ENCODE data around the gene MICAL3.

DNA sequence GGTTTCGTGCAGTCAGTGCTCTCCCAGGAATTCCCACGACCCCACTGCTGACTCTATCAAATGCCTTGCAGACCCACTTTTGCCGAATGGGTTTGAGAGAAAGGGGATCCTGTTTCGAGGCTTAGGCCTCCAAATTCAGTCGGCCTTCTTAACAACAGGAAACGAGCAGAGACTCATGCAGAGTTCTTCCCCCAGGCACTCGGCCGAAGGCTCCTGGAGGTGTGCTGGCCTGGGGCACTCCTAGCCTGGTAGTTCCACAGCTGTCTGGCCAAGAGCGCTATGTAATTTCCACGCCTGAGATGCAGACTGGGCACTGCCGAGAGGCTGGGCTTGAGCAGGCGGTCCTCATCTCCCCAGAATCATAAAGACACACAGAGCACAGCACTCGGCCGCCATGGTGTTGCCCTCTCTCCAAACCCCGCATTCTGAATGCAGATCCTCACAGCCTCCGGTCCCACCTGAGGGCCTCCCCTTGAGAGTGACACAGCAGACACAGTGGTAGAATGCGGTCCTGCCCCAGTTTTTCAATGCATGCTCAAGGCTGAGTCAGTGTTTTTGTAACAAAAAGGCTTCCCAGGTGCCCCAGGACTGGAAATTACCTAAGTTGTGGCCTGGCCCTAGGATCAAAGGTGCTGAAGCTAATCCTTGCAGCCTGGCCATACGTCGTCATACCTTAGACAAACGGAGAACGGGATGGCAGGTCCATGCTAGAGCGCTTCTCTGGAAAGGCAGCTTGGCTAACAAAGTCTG is 219.9 kb downstream of the MICAL3 start:
- TF ChIP-seq JUNB (CRISPR knock-in tag; conservative IDR thresholded peaks at IDR 0.05) (no peak), FIP1L1 (IDR thresholded peaks at IDR 0.05; ENCODE audit: low read depth, low read length, poor library complexity, severe bottlenecking) (no peak), ZNF263 (CRISPR knock-in tag; IDR thresholded peaks at IDR 0.05; ENCODE audit: borderline replicate concordance) (no peak), SRF (CRISPR knock-in tag; IDR thresholded peaks at IDR 0.05) (no peak), ZNF79 (CRISPR knock-in tag; IDR thresholded peaks at IDR 0.05; ENCODE audit: low read depth) (no peak)
- TF ChIP-seq, protein P1, sequence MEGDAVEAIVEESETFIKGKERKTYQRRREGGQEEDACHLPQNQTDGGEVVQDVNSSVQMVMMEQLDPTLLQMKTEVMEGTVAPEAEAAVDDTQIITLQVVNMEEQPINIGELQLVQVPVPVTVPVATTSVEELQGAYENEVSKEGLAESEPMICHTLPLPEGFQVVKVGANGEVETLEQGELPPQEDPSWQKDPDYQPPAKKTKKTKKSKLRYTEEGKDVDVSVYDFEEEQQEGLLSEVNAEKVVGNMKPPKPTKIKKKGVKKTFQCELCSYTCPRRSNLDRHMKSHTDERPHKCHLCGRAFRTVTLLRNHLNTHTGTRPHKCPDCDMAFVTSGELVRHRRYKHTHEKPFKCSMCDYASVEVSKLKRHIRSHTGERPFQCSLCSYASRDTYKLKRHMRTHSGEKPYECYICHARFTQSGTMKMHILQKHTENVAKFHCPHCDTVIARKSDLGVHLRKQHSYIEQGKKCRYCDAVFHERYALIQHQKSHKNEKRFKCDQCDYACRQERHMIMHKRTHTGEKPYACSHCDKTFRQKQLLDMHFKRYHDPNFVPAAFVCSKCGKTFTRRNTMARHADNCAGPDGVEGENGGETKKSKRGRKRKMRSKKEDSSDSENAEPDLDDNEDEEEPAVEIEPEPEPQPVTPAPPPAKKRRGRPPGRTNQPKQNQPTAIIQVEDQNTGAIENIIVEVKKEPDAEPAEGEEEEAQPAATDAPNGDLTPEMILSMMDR (IDR thresholded peaks at IDR 0.05 in 2 of 3, conservative IDR thresholded peaks at IDR 0.05 in 1 of 3; ENCODE audit: insufficient read depth in 2 of 3, low read depth in 1 of 3, low read length in 3 of 3), result no peak

Measured in K562 (cell line).